Fibroblast of upper back skin (primary cell): ENCODE measurements around the gene SMTN.

Source experiments
- DNase-seq: peaks from one replicate; pipeline ENCODE4 v3.0.0-alpha.2; 2013

Gene SMTN

DNA sequence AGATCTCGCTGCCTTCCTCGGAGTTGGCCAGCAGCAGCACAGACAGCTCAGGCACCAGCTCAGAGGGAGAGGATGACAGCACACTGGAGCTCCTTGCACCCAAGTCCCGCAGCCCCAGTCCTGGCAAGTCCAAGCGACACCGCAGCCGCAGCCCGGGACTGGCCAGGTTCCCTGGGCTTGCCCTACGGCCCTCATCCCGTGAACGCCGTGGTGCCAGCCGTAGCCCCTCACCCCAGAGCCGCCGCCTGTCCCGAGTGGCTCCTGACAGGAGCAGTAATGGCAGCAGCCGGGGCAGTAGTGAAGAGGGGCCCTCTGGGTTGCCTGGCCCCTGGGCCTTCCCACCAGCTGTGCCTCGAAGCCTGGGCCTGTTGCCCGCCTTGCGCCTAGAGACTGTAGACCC lies 52.8 kb downstream of the SMTN start:
- no peak for DNase-seq

- DNase-seq = no peak
Measured at GRCh38 chr22:31134688-31135087, 53.6 kb downstream of the SMTN start.

DNA sequence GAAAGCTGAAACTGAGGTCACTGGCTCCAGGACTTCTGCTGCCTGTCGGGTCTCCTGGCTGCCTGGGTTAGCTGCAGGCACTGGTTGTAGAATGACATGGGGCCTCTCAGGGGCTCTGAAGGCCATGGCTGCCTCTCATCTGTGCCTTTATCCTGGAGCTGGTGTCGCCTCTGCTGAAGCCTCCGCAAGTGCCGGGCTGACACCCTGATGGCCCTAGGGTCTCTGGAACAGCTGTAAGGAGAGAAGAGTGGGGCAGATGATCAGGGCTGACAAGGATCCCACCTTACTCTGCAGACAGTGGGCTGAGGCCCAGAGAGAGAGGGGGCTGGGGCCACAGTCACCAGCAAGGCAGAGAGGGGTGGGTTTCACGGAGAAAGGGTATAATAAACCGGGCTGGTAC lies 54.6 kb downstream of the SMTN start:
- no peak for DNase-seq

DNA sequence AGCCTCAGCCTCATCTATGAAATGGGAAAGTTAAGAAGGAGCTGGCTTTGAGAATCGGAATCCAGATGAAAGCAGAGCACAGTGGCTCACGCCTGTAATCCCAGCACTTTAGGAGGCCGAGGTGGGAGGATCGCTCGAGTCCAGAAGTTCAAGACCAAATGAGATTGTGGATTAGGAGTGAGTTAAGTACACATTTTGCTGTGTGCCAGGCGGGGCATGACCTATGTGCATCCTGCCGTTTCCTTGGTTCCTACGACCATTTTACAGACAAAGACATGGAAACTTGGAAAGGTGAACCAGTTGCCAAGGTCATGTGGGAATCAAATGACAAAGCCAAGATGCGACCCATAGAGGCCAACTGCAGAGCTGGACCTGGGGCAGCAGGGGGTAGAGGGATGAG lies 55.0 kb downstream of the SMTN start:
- no peak for DNase-seq

DNA sequence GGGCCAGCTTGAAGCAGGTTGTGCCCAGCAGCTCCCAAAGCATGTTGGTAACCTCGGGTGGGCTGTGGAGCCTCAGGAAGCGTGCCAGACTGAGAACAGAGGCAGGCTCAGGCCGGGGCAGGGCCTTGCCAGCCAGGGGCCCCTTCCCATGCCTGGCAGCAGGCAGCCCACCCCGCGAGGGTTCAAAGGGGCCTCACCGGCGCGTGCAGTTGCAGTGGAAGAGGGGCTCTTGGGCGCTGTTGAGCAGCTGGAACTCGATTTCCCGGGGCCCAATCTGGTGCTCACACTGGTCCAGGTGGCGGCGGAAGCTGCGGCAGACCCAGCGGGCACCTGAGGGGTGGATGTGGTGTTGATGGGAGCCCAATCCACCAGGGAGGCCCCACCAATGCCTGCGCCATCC lies 55.6 kb downstream of the SMTN start:
- DNase-seq = no peak

- no peak for DNase-seq
Measured at GRCh38 chr22:31137721-31138120, 56.6 kb downstream of the SMTN start.

GRCh38 chr22:31138126-31138525 lies 57.0 kb downstream of the SMTN start:
- DNase-seq = no peak

DNA sequence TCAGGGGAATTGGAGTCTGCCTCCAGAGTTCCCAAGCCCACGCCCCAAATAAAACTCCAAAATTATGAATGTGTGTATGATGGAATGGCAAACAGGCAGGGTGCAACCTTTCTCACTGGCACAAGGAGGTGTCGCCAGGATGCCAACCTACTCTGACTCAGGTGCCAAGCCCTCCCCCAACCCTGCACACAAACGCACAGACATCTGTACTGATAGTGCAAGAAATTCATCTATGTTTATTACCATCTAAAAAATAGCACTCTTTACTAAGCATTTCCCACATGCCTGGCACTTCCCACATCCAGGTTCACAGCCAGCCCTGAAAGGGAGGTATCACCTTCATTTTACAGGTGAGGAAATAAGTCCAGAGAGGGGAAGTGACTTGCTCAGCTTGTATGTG lies 57.9 kb downstream of the SMTN start:
- no peak for DNase-seq

- peak; percentile 38 for DNase-seq
Measured at GRCh38 chr22:31139866-31140716, 59.0 kb downstream of the SMTN start, which contains the start of gene PLA2G3. PLA2G3 (minus strand) TSS chr22:31140508; CDS start chr22:31140354, 154 bp downstream.

GRCh38 chr22:31140746-31141145 lies 59.6 kb downstream of the SMTN start:
- DNase-seq = no peak

DNA sequence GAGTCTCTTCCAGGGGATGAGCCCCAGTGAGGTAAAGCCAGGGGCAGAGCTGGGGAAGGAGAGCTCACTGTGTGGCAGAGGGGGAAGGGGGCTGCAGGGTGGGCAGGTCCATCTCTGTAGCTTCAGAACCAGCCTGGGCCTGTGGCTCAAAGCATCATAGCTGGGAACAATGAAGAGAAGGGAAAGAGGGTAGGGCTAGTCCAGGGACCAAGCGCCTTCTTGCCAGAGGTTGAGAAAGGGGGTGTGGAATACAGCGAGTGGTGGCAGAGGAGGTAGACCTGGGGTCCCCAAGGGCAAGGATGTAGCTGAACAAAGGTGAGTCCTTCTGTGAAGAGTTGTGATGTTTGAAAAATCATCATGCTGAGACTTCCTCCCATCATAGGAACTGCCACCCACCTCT lies 60.4 kb downstream of the SMTN start:
- DNase-seq = no peak

GRCh38 chr22:31142285-31142684 lies 61.2 kb downstream of the SMTN start:
- no peak for DNase-seq

DNA sequence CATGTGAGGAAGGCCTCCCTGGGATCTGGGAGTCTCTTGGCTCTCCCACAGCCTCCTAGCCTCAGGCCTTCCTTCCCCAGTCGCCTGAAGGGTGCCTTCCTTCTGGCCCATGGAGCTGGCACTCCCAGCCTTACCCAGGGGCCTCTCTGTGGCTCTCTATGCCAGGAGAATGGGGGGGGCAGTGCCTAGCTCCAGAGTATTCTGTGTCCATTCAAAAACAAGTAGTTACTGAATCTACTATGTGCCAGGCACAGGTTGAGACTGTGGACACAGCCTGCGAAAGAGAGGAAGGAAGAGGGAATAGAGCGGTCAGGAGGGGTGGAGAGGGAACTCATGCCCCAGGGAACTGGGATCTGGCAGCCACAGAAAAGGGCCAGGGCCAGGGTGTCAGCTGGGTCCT lies 61.9 kb downstream of the SMTN start:
- no peak for DNase-seq

- DNase-seq = no peak
Measured at GRCh38 chr22:31143537-31143936, 62.4 kb downstream of the SMTN start.

- peak; percentile 28 for DNase-seq
Measured at GRCh38 chr22:31144223-31144622, 63.1 kb downstream of the SMTN start.

DNA sequence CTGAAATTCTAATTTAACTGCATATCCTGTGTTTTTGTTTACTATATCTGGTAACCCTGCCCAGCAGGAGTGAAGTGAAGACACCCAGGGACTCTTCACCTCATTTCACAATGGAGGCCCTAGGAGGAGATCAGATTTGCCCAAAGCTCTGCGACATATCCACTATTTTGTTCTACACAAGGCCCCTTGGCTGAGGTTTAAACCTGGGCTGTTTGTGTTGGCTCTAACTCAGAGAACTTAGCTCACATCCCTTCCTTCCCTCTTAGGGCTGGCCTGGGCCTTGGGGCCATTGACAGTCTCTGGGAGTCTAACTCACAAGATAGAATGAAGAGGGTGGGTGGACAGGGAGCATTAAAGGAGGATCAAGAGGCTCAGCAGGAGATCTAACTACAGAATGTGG lies 67.4 kb downstream of the SMTN start:
- no peak for DNase-seq

- peak; percentile 80 for DNase-seq
Measured at GRCh38 chr22:31148953-31149627, 68.0 kb downstream of the SMTN start.

DNA sequence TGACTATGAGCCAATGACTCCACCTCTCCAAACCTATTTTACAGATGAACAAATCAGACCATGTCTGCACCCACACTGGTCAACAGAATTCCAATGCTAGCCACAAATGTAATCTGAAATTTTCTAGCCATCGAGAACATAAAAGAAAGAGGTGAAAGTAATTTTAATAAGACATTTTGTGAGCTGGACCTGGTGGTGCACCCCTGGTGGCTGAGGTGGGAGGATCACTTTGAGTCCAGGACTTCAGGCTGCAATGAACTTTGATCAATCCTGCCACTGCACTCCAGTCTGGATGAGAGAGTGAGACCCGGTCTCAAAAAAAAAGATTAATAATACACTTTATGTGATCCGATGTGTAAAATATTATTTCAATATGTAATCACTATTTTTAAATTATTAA lies 69.5 kb downstream of the SMTN start:
- DNase-seq = no peak

DNA sequence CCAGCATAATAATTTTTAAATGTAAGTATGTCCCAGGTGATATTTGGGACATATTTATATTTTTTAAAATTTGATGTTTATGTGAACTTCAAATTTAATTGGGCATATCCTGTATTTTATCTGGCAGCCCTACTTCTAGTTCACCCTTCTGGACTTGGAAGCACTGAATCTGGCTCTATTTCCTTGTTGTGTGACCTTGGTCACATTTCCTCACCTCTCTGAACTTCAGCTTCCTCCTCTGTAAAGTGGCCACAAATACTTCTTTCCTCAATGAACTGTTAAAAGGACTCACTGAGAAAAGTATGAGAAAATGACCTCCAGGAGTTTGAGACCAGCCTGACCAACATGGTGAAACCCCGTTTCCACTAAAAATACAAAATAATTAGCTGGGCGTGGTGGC lies 70.8 kb downstream of the SMTN start:
- DNase-seq = no peak

GRCh38 chr22:31153357-31153756 lies 72.2 kb downstream of the SMTN start:
- DNase-seq = no peak
